GM12865 (cell line): ENCODE data around the gene CRB2.

ENCODE experiments used
- DNase-seq: peaks from one replicate; pipeline ENCODE4 v3.0.0; 2010; ENCODE audit warnings: low read depth
- H3K4me3 ChIP-seq: 2 replicates; pipeline ENCODE4 v1.5.1; 2011; ENCODE audit warnings: mild to moderate bottlenecking, low read depth, low read length, control low read depth
- CTCF ChIP-seq: IDR thresholded peaks from 2 replicates; pipeline ENCODE4 v1.5.1; 2011; ENCODE audit warnings: low read length, control low read depth, low read depth, inconsistent platforms; ENCODE audit not compliant: insufficient read depth; ENCODE audit errors: missing control alignments

CRB2 gene

GRCh38 chr9:123380852-123381705 lies 25.1 kb downstream of the CRB2 start:
- H3K4me3 ChIP-seq = no peak overlapping the region
- DNase-seq = no peak
- no peak for TF ChIP-seq CTCF

- no peak for DNase-seq
- no peak for TF ChIP-seq CTCF
Observed at GRCh38 chr9:123382653-123383511, 26.9 kb downstream of the CRB2 start.

GRCh38 chr9:123383512-123384170 lies 27.6 kb downstream of the CRB2 start:
- no peak overlapping the region for H3K4me3 ChIP-seq
- no peak for DNase-seq
- TF ChIP-seq CTCF = no peak

More at GRCh38 chr9:123382653-123383511, 26.9 kb downstream of the CRB2 start:
- no peak overlapping the region for H3K4me3 ChIP-seq

- no peak for DNase-seq
- no peak for TF ChIP-seq CTCF
- no peak overlapping the region for H3K4me3 ChIP-seq
Observed at GRCh38 chr9:123387686-123388085, 31.7 kb downstream of the CRB2 start.

GRCh38 chr9:123389070-123389469 lies 33.1 kb downstream of the CRB2 start:
- TF ChIP-seq CTCF = no peak
- no peak for DNase-seq
- H3K4me3 ChIP-seq = no peak overlapping the region

- DNase-seq = no peak
- TF ChIP-seq CTCF = no peak
- H3K4me3 ChIP-seq = no peak overlapping the region
Observed at GRCh38 chr9:123389698-123390097, 33.7 kb downstream of the CRB2 start.
